Adrenal gland (tissue), 5 donors: Measurements from ENCODE around the gene PCDHGB6.

Source experiments
- POLR2A ChIP-seq, 2 donors: fragments of 450-650 bp; IDR thresholded peaks; one replicate each; pipeline ENCODE4 v1.6.1; 2017; ENCODE audit warnings: antibody characterized with exemption in 2 of 2, mild to moderate bottlenecking in 2 of 2, moderate library complexity in 1 of 2
- TF ChIP-seq, protein P1 (sequence below), 6 experiments: fragments of 450-650 bp in 4 of 6; fragments of 200-600 bp in 2 of 6; sonication (generic) in 1 of 6; IDR thresholded peaks; 1 replicate in 5 of 6; 2 replicates in 1 of 6; pipeline versions ENCODE4 v1.5.1 to v1.8.0; 2016 to 2021; ENCODE audit warnings: antibody characterized with exemption in 6 of 6, mild to moderate bottlenecking in 2 of 6, moderate library complexity in 1 of 6
- donor health status: DM: no; HTN: no; CAD: no.

DNA sequence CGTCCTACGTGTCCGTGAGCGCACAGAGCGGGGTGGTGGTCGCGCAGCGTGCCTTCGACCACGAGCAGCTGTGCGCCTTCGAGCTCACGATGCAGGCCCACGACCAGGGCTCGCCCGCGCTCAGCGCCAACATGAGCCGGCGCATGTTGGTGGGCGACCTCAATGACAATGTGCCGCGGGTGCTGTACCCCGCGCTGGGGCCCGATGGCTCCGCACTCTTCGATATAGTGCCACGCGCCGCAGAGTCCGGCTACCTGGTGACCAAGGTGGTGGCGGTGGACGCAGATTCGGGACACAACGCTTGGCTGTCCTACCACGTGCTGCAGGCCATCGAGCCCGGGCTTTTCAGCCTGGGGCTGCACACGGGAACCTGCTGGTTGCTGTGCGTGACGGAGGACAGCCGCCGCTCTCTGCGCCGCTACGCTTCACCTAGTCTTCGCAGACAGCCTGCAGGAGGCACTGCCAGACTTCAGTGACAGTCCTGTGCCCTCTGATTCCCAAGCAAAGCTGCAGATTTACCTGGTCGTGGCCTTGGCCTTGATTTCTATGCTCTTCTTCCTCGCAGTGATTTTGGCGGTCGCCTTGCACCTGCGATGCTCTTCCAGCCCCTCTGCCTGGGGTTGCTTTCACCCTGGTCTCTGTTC lies 20.1 kb downstream of the PCDHGB6 start:
- no peak for TF ChIP-seq POLR2A (IDR thresholded peaks at IDR 0.05)
- TF ChIP-seq, protein P1, sequence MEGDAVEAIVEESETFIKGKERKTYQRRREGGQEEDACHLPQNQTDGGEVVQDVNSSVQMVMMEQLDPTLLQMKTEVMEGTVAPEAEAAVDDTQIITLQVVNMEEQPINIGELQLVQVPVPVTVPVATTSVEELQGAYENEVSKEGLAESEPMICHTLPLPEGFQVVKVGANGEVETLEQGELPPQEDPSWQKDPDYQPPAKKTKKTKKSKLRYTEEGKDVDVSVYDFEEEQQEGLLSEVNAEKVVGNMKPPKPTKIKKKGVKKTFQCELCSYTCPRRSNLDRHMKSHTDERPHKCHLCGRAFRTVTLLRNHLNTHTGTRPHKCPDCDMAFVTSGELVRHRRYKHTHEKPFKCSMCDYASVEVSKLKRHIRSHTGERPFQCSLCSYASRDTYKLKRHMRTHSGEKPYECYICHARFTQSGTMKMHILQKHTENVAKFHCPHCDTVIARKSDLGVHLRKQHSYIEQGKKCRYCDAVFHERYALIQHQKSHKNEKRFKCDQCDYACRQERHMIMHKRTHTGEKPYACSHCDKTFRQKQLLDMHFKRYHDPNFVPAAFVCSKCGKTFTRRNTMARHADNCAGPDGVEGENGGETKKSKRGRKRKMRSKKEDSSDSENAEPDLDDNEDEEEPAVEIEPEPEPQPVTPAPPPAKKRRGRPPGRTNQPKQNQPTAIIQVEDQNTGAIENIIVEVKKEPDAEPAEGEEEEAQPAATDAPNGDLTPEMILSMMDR (IDR thresholded peaks at IDR 0.05): no peak
